Left ventricle myocardium inferior (tissue), 1 donor: ENCODE results near the gene RSPH6A. TPM values are rescaled to one million over a fixed set of nuclear protein-coding genes. Genes with fewer than 3 reads are reported as not detected.

ENCODE experiments used
- DNase-seq: peaks from one replicate; pipeline ENCODE4 v3.0.0-alpha.2; 2020
- H3K27ac ChIP-seq: fragments of 200-600 bp; replicated peaks from 2 replicates; pipeline ENCODE4 v1.8.0; 2021
- H3K27me3 ChIP-seq: fragments of 200-600 bp; 2 replicates; pipeline ENCODE4 v1.8.0; 2021; ENCODE audit warnings: low read depth
- H3K36me3 ChIP-seq: fragments of 200-600 bp; 2 replicates; pipeline ENCODE4 v1.8.0; 2021
- H3K4me1 ChIP-seq: fragments of 200-600 bp; 2 replicates; pipeline ENCODE4 v1.8.0; 2021
- H3K4me3 ChIP-seq: fragments of 200-600 bp; 2 replicates; pipeline ENCODE4 v1.8.0; 2021; ENCODE audit warnings: mild to moderate bottlenecking, moderate library complexity
- H3K9me3 ChIP-seq: fragments of 200-600 bp; replicated peaks from 2 replicates; pipeline ENCODE4 v1.8.0; 2021
- CTCF ChIP-seq: fragments of 200-600 bp; IDR thresholded peaks from 2 replicates; pipeline ENCODE4 v1.8.0; 2021; ENCODE audit warnings: antibody characterized with exemption, mild to moderate bottlenecking, borderline replicate concordance
- intact Hi-C: fragments of 100-400 bp; cut with micrococcal nuclease; formaldehyde crosslinking; loops from one replicate; pipeline ENCODE4 v1.11.0; 2022
- total RNA-seq: library from RNA; stranded (reverse); fragmentation: NEBNext Ultra II Directional; extraction: Animal tissue kit (Norgen Biotek cat#: 25700); gene quantifications from one replicate; pipeline ENCODE4 v1.2.1, GENCODE V29; 2021
- donor health status: DM: no; HTN: yes; CAD: no; lungs with severe emphysema.

RSPH6A gene
- total RNA-seq, 1 donor from 2014 or later, result not detected

GRCh38 chr19:45780448-45781213, 34.5 kb downstream of the RSPH6A start:
- Histone ChIP-seq H3K27ac (peak overlapping the region; percentile 94), H3K4me1 (peaks cover 70% of the 10 kb centered on the region), H3K4me3 (peak overlapping the region; percentile 75), H3K9me3 (no peaks in the 10 kb centered on the region), H3K36me3 (peaks cover 36% of the 10 kb centered on the region), H3K27me3 (no peaks in the 10 kb centered on the region)
- intact Hi-C loops, result no loop called here
- no peak for DNase-seq
- TF ChIP-seq CTCF, result no peak

GRCh38 chr19:45780146-45780447, 35.0 kb downstream of the RSPH6A start:
- H3K36me3 ChIP-seq, result peaks cover 35% of the 10 kb centered on the region
- no peak for DNase-seq
- H3K9me3 ChIP-seq, result no peaks in the 10 kb centered on the region
- H3K4me1 ChIP-seq, result peaks cover 65% of the 10 kb centered on the region
- H3K27ac ChIP-seq, result peak overlapping the region; percentile 94
- intact Hi-C loops, result no loop called here
- no peak for TF ChIP-seq CTCF
- H3K27me3 ChIP-seq, result no peaks in the 10 kb centered on the region
- peak overlapping the region; percentile 75 for H3K4me3 ChIP-seq

GRCh38 chr19:45779231-45780145, 35.6 kb downstream of the RSPH6A start:
- Histone ChIP-seq H3K27ac (peak overlapping the region; percentile 94), H3K4me1 (peaks cover 58% of the 10 kb centered on the region), H3K27me3 (no peaks in the 10 kb centered on the region), H3K9me3 (no peaks in the 10 kb centered on the region), H3K36me3 (peaks cover 41% of the 10 kb centered on the region), H3K4me3 (peak overlapping the region; percentile 75)
- TF ChIP-seq CTCF, result peak; percentile 59
- intact Hi-C loops, result no loop called here
- peak; percentile 78 for DNase-seq

GRCh38 chr19:45778010-45778661, 37.0 kb downstream of the RSPH6A start:
- Histone ChIP-seq H3K9me3 (no peaks in the 10 kb centered on the region), H3K4me3 (no peak overlapping the region), H3K36me3 (peaks cover 51% of the 10 kb centered on the region), H3K27ac (no peak overlapping the region), H3K27me3 (no peaks in the 10 kb centered on the region), H3K4me1 (peaks cover 45% of the 10 kb centered on the region)
- no peak for DNase-seq
- no peak for TF ChIP-seq CTCF
- intact Hi-C loops, result no loop called here

- H3K4me3 ChIP-seq, result no peak overlapping the region
- peaks cover 38% of the 10 kb centered on the region for H3K4me1 ChIP-seq
- no peak for DNase-seq
- peaks cover 58% of the 10 kb centered on the region for H3K36me3 ChIP-seq
- H3K9me3 ChIP-seq, result no peaks in the 10 kb centered on the region
- H3K27me3 ChIP-seq, result no peaks in the 10 kb centered on the region
- no peak overlapping the region for H3K27ac ChIP-seq
- TF ChIP-seq CTCF, result no peak
- intact Hi-C loops, result no loop called here
Measured at GRCh38 chr19:45777395-45777961, 37.6 kb downstream of the RSPH6A start.
